Liver (tissue), 3 donors: ENCODE data around the gene CD6.

Experiments used
- EGR1 ChIP-seq, 2 donors: IDR thresholded peaks; 2 replicates each; pipeline ENCODE4 v1.6.1; 2016 to 2018; ENCODE audit warnings: antibody characterized with exemption in 2 of 2, low read depth in 2 of 2
- TF ChIP-seq, protein P1 (sequence below): IDR thresholded peaks from 2 replicates; pipeline ENCODE4 v1.6.1; 2016; ENCODE audit warnings: antibody characterized with exemption, mild to moderate bottlenecking
- TF ChIP-seq, protein P2 (sequence below): fragments of 150-350 bp; IDR thresholded peaks from 2 replicates; pipeline ENCODE4 v1.5.1; 2017; ENCODE audit warnings: improper control_type of control experiment, low read depth, low read length; ENCODE audit not compliant: missing input control
- donor health status: healthy.
- donor health status: healthy.

DNA sequence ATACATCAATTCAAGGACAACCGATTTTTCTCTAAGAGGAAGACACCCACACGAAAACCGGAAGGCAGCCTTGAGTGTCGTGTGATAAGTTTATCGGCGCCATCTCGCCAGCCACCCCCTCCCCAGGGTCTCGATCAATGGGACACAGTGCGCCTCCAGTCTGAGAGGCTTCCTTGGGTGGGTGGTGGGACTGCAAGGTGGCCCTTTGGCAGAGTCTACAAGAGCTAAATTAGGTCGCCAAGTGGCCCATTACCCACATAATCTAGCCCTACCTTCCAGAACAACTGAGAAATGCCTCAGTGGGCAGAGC lies 64.0 kb downstream of the CD6 start:
- TF ChIP-seq, protein P1, sequence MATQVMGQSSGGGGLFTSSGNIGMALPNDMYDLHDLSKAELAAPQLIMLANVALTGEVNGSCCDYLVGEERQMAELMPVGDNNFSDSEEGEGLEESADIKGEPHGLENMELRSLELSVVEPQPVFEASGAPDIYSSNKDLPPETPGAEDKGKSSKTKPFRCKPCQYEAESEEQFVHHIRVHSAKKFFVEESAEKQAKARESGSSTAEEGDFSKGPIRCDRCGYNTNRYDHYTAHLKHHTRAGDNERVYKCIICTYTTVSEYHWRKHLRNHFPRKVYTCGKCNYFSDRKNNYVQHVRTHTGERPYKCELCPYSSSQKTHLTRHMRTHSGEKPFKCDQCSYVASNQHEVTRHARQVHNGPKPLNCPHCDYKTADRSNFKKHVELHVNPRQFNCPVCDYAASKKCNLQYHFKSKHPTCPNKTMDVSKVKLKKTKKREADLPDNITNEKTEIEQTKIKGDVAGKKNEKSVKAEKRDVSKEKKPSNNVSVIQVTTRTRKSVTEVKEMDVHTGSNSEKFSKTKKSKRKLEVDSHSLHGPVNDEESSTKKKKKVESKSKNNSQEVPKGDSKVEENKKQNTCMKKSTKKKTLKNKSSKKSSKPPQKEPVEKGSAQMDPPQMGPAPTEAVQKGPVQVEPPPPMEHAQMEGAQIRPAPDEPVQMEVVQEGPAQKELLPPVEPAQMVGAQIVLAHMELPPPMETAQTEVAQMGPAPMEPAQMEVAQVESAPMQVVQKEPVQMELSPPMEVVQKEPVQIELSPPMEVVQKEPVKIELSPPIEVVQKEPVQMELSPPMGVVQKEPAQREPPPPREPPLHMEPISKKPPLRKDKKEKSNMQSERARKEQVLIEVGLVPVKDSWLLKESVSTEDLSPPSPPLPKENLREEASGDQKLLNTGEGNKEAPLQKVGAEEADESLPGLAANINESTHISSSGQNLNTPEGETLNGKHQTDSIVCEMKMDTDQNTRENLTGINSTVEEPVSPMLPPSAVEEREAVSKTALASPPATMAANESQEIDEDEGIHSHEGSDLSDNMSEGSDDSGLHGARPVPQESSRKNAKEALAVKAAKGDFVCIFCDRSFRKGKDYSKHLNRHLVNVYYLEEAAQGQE, result no peak
- TF ChIP-seq, protein P2, sequence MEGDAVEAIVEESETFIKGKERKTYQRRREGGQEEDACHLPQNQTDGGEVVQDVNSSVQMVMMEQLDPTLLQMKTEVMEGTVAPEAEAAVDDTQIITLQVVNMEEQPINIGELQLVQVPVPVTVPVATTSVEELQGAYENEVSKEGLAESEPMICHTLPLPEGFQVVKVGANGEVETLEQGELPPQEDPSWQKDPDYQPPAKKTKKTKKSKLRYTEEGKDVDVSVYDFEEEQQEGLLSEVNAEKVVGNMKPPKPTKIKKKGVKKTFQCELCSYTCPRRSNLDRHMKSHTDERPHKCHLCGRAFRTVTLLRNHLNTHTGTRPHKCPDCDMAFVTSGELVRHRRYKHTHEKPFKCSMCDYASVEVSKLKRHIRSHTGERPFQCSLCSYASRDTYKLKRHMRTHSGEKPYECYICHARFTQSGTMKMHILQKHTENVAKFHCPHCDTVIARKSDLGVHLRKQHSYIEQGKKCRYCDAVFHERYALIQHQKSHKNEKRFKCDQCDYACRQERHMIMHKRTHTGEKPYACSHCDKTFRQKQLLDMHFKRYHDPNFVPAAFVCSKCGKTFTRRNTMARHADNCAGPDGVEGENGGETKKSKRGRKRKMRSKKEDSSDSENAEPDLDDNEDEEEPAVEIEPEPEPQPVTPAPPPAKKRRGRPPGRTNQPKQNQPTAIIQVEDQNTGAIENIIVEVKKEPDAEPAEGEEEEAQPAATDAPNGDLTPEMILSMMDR, result no peak
- TF ChIP-seq EGR1 (IDR thresholded peaks at IDR 0.05; ENCODE audit: low read depth in 2 of 2), result no peak
